Stimulated activated CD8-positive, alpha-beta memory T cell treated with anti-CD3 and anti-CD28 coated beads, Interleukin-4, amount 100 ng/mL, for 24 hours (primary cell): ENCODE data around the gene LINC01488.
A peak's percentile ranks its signal among the peaks of the same experiment; 100 is the strongest.

Source experiments
- DNase-seq: peaks from one replicate; pipeline ENCODE4 v3.0.0-alpha.2; 2020; ENCODE audit warnings: low read depth

The LINC01488 gene

GRCh38 chr11:69481393-69481844 lies at the start of gene LINC01488:
Gene LINC01488, plus strand, starts transcription at chr11:69481663.
- no peak for DNase-seq

GRCh38 chr11:69431893-69432738 lies 49.3 kb upstream of the LINC01488 start:
- DNase-seq: no peak

DNA sequence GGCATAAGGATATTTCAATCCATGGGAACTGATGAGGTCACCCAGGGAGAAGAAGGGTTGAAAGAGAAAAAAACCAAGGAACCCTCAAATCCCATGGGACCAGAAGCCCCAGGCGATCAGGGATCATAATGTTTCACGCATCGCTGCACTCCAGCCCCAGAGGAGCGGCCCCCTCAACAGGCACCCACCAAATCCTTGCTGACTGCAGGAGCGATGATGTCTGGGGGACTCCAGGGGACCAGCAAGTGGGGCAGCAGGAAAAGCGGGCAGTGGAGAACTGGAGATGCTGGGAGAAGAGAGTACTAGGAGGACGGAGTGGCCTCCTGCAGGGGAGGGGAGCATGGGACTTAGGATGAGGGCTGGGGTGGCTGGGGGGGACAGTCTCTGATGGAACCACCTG lies 47.7 kb upstream of the LINC01488 start:
- no peak for DNase-seq

GRCh38 chr11:69434471-69434931 lies 47.0 kb upstream of the LINC01488 start:
- DNase-seq: no peak

- DNase-seq: no peak
Measured at GRCh38 chr11:69435161-69435986, 46.1 kb upstream of the LINC01488 start.

GRCh38 chr11:69436041-69436982 lies 45.2 kb upstream of the LINC01488 start:
- no peak for DNase-seq

DNA sequence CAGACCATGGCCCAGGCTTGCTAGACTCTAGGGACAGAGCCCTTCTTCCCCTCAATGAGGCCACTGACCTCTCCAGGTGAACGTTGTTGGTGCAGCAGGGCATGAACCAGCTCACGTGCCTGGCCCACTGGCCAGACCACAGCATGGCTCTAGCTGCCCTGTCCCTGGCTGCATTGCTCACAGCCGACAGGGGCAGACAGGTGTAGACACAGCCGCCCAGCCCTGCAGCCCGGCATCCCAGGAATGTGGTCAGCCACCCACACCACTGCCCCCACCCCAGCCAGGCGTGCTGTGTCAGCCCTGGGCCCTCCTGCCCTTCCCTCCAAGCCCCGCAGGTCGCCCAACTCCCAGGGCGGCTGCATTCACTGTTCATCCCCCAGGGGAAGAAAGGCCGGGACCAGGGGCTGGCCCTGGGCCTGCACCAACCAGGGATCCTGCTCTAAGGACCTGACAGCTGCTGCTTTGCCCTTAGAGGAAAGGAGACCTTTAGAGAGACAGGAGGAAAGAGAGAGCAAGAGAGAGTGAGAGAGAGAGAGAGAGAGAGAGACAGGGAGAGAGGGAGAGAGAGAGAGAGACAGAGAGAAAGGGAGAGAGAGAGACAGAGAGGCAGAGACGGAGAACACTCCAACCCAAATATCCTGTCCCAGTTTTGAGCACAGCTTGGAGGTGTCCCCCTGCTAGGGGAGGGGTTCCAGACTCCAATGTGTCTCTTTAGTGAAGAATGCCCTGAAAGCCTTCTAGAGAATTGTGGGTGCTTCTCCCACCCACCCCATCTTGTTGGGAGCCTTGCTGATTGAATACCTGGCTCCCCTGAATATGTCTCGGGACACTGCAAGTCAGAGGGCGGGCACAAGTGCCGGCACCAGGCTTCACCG lies 44.2 kb upstream of the LINC01488 start:
- no peak for DNase-seq

DNA sequence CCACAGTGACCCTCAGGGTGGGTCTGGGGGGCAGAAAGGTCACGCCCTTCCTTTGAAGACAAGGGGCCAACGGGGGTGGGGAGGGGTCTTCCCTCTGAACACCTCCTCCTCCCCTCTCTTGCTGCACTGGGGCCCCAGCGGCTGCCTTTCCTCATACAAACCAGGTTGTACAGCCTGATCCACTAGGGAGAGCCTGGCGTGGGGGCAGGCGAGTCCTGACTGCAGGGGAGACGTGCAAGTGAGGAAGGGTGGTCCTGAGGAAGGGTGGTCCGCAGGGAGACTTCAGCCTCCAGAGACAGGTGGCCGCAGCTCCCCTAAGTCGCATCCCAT lies 43.6 kb upstream of the LINC01488 start:
- no peak for DNase-seq

DNA sequence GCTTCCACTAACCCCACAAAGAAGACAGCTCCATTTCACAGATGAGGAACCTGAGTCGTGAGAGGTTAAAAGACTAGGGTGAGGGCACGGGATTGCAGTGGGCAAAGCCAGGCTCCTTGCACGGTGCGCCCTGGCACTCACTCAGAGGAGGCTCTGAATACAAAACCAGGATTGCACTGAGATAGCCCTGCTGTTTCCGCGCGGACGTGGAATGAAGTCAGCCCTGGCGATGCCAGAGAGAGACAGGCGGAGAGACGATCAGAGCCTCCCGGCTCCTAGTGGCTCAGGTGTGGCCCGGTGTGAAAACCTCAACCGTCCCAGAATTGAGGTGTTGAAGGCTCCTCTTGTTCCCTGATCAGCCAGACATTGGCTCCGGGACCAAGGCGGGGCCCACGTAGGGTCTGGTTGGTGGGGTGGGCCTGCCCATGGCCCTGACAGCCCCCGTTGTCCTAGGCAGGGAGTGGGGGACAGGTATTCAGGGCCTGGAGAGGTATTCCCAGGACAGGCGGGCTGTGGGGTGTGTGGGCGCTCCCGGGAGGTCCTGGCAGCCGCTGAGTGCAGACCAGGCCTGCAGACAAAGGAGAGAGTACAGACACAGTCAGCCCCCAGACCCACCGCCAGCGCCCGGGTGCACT lies 43.1 kb upstream of the LINC01488 start:
- no peak for DNase-seq

DNA sequence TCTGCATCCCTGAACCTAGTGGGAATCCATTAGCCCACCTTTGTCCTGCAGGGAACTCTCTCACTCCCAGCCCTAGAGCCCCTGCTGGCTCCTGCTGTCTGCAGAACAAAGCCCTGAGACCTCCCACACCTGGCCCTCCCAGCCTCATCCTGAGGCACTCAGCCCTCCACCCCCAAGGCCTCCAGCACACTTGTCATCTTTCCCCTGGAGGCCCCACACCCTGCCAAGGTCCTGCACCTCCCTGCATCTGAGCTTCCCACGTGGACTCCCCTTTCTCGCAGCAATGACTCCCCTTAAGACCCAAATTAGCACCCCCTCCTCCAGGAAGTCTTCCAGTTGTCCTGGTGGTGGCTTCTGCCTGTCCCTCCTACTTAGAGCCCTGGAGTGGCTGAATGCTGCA lies 42.3 kb upstream of the LINC01488 start:
- no peak for DNase-seq

GRCh38 chr11:69439651-69440464 lies 41.6 kb upstream of the LINC01488 start:
- no peak for DNase-seq

GRCh38 chr11:69440876-69441275 lies 40.6 kb upstream of the LINC01488 start:
- no peak for DNase-seq

DNA sequence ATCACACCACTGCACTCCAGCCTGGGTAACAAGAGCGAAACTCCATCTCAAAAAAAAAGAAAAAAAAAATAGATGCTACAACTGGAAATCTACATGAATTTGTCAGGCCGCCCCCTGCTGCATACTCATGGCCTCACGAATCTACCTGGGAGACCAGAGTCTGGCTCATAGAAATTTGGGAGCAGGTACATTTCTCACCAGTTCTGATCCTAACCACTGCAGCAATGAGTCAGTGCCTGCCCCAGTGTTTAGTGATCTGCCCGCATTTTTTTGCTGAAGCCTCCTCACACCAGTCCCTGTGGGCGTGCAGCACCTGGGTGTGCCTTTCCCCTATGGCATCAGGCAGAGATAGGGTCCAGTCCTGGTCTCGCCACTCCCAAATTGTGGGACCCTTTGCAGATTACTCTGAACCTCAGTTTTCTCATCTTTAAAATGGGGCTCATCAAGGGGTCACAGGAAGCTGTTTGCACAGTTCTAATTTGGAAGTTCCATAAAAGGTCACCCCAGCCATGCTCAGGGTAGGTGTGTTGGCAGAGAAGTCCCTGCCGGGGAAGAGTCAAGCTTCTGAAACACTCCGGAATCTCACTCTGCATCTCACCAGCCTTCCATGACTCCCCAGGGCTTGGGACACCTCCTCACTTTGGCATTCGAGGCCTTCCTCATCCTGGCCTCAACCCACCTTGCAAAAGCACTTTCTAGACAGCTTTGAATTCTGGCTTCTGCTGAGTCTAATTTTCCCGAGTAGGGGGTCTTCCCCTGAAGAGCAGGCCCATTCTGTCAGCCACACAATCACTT lies 39.3 kb upstream of the LINC01488 start:
- DNase-seq: no peak

DNA sequence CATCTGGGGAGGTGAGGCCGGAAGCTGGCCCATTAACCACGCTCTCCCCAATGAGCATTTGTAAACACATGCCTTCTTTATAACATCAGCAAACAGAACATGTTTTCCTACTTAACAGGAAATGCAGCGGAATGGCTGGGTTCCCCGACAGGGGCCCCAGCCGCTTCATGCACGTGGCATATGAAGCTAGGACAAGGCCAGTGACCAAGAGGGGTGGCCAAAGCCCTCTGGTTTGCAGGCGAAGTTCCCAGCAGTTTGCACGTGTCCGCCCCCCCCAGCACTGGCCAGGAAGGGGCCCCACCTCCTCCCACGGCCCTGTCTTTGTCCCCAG lies 38.7 kb upstream of the LINC01488 start:
- no peak for DNase-seq

- DNase-seq: peak; percentile 73
Measured at GRCh38 chr11:69443138-69443967, 38.1 kb upstream of the LINC01488 start.

GRCh38 chr11:69443968-69444364 lies 37.5 kb upstream of the LINC01488 start:
- no peak for DNase-seq

- no peak for DNase-seq
Measured at GRCh38 chr11:69444381-69445130, 36.9 kb upstream of the LINC01488 start.
